OCI-LY3 (cell line): ENCODE data around the gene DUSP9.

Experiments
- H2AFZ ChIP-seq: fragments of 200-600, 300-600 bp; shearing (Covaris generic); 2 replicates; pipeline ENCODE4 v1.6.0; 2014; ENCODE audit warnings: antibody characterized with exemption, low read depth, low read length
- H3K27ac ChIP-seq: fragments of 200-600, 300-600 bp; sonication (generic); 2 replicates; pipeline ENCODE4 v1.5.1; 2014; ENCODE audit warnings: mild to moderate bottlenecking, low read length, moderate library complexity, mixed read lengths
- H3K27me3 ChIP-seq: fragments of 200-600, 300-600 bp; sonication (generic); 2 replicates; pipeline ENCODE4 v1.6.1; 2014; ENCODE audit warnings: low read depth, low read length, mixed read lengths
- H3K36me3 ChIP-seq: fragments of 200-600, 300-600 bp; sonication (generic); replicated peaks from 2 replicates; pipeline ENCODE3; 2014; ENCODE audit warnings: low read depth, low read length, mixed read lengths
- H3K4me1 ChIP-seq: fragments of 300-600, 200-600 bp; sonication (generic); 2 replicates; pipeline ENCODE4 v1.6.1; 2014; ENCODE audit warnings: low read length, mixed read lengths
- H3K4me2 ChIP-seq: fragments of 200-600, 300-600 bp; sonication (generic); 2 replicates; pipeline ENCODE4 v1.6.1; 2014; ENCODE audit warnings: low read length, mixed read lengths
- H3K4me3 ChIP-seq: fragments of 300-600, 200-600 bp; sonication (generic); 2 replicates; pipeline ENCODE4 v1.5.1; 2014; ENCODE audit warnings: antibody characterized with exemption, mild to moderate bottlenecking, low read length, moderate library complexity
- H3K79me2 ChIP-seq: fragments of 300-600, 200-600 bp; shearing (Covaris generic); 2 replicates; pipeline ENCODE4 v1.6.1; 2014; ENCODE audit warnings: mild to moderate bottlenecking, low read length, mixed read lengths
- H3K9ac ChIP-seq: fragments of 300-600, 200-600 bp; shearing (Covaris generic); 2 replicates; pipeline ENCODE4 v1.6.0; 2014; ENCODE audit warnings: mild to moderate bottlenecking, low read length, moderate library complexity
- H3K9me3 ChIP-seq: fragments of 200-600, 300-600 bp; shearing (Covaris generic); 2 replicates; pipeline ENCODE4 v1.6.1; 2014; ENCODE audit warnings: low read length, mixed read lengths; ENCODE audit not compliant: insufficient read depth
- H4K20me1 ChIP-seq: fragments of 200-600, 300-600 bp; sonication (generic); 2 replicates; pipeline ENCODE4 v1.6.1; 2016; ENCODE audit warnings: low read length, mixed read lengths; ENCODE audit not compliant: insufficient read depth
- CTCF ChIP-seq: fragments of 200-600, 300-600 bp; sonication (generic); IDR thresholded peaks from 2 replicates; pipeline ENCODE4 v1.5.1; 2014; ENCODE audit warnings: antibody characterized with exemption, low read length, low read depth
- EZH2phosphoT487 ChIP-seq: fragments of 200-600 bp; shearing (Covaris generic); IDR thresholded peaks from 2 replicates; pipeline ENCODE4 v1.6.1; 2018; ENCODE audit warnings: antibody characterized with exemption, mixed run types, low read depth

DUSP9 gene

DNA sequence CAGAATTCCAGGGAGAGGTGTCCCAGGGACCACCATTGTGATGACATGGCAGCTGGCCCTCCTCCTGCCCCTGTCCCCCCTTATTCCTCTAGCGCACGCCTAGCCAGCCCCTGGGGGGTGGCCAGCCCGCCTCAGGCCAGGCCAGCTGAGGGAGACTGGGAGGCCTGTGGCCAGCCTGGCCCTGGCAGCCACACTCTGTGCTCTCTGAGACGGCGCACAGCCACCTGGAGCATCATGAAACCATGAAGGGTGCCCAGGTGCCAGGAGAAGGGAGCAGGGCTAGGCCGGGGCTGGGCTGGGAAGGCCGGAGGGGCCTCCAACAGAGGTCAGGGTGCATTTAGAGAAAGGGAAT lies 14.4 kb upstream of the DUSP9 start:
- no peak overlapping the region for H3K27ac ChIP-seq
- no peaks in the 10 kb centered on the region for H4K20me1 ChIP-seq
- H3K27me3 ChIP-seq = peaks cover 9% of the 10 kb centered on the region
- TF ChIP-seq EZH2phosphoT487 (no peak), CTCF (no peak)
- H3K79me2 ChIP-seq = no peaks in the 10 kb centered on the region
- H3K9ac ChIP-seq = no peak overlapping the region
- H3K4me3 ChIP-seq = no peak overlapping the region
- no peak overlapping the region for H3K4me2 ChIP-seq
- H3K36me3 ChIP-seq = no peaks in the 10 kb centered on the region
- no peak overlapping the region for H2AFZ ChIP-seq
- 0 out of 2 replicates have a peak, but pooled peaks cover 3% of the 10 kb centered on the region for H3K4me1 ChIP-seq
- H3K9me3 ChIP-seq = no peaks in the 10 kb centered on the region

DNA sequence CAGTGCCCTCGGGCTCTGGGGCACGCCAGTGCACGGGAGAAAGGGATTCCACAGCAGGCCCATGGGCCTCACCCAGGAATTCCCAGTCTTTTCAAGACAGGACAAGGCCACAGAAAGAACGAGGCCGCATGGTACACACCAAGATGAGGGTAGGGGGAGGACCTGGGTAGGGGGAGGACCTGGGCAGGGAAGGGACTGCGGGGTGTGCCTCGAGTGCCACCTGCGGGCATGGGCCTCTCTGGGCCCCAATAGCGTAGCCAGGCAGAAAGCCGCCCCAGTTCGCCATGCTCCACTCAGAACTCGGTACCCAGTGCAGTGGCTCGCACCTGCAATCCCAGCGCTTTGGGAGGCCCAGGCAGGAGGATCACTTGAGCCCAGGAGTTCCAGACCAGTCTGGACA lies 14.0 kb upstream of the DUSP9 start:
- peaks cover 9% of the 10 kb centered on the region for H3K27me3 ChIP-seq
- H3K4me2 ChIP-seq = no peak overlapping the region
- H3K79me2 ChIP-seq = no peaks in the 10 kb centered on the region
- TF ChIP-seq CTCF = no peak
- no peak for TF ChIP-seq EZH2phosphoT487
- H3K9me3 ChIP-seq = no peaks in the 10 kb centered on the region
- H3K27ac ChIP-seq = no peak overlapping the region
- no peak overlapping the region for H3K9ac ChIP-seq
- H3K36me3 ChIP-seq = no peaks in the 10 kb centered on the region
- no peaks in the 10 kb centered on the region for H4K20me1 ChIP-seq
- H3K4me3 ChIP-seq = no peak overlapping the region
- 0 out of 2 replicates have a peak, but pooled peaks cover 3% of the 10 kb centered on the region for H3K4me1 ChIP-seq
- H2AFZ ChIP-seq = no peak overlapping the region

GRCh38 chrX:153633607-153634180 lies 13.3 kb upstream of the DUSP9 start:
- Histone ChIP-seq H3K36me3 (no peaks in the 10 kb centered on the region), H3K4me2 (no peak overlapping the region), H3K9ac (no peak overlapping the region), H3K27me3 (peaks cover 9% of the 10 kb centered on the region), H3K9me3 (no peaks in the 10 kb centered on the region), H3K4me3 (no peak overlapping the region), H3K4me1 (0 out of 2 replicates have a peak, but pooled peaks cover 3% of the 10 kb centered on the region), H2AFZ (no peak overlapping the region), H3K27ac (no peak overlapping the region), H4K20me1 (no peaks in the 10 kb centered on the region), H3K79me2 (no peaks in the 10 kb centered on the region)
- TF ChIP-seq EZH2phosphoT487 (no peak), CTCF (no peak)

- Histone ChIP-seq H3K27me3 (peaks cover 9% of the 10 kb centered on the region), H4K20me1 (no peaks in the 10 kb centered on the region)
- no peak for TF ChIP-seq EZH2phosphoT487
- no peak for TF ChIP-seq CTCF
These were observed 12.8 kb upstream of the DUSP9 start for GRCh38 chrX:153634236-153634635.

More at GRCh38 chrX:153634236-153634635, 12.8 kb upstream of the DUSP9 start:
- 0 out of 2 replicates have a peak, but pooled peaks cover 3% of the 10 kb centered on the region for H3K4me1 ChIP-seq
- no peak overlapping the region for H3K9ac ChIP-seq
- H2AFZ ChIP-seq = no peak overlapping the region
- no peaks in the 10 kb centered on the region for H3K79me2 ChIP-seq
- no peaks in the 10 kb centered on the region for H3K9me3 ChIP-seq
- no peak overlapping the region for H3K27ac ChIP-seq
- H3K4me3 ChIP-seq = no peak overlapping the region
- H3K4me2 ChIP-seq = no peak overlapping the region
- H3K36me3 ChIP-seq = no peaks in the 10 kb centered on the region
